CD4-positive, alpha-beta T cell (primary cell): Measurements from ENCODE around the gene TMED3. TPM values are rescaled to one million over a fixed set of nuclear protein-coding genes. Genes with fewer than 3 reads are reported as not detected.

Experiments used
- ATAC-seq: fragments of 200-7000 bp; cut with Tn5 transposase; one replicate; pipeline ENCODE4 v1.10.0; 2022; ENCODE audit warnings: mild to moderate bottlenecking; ENCODE audit not compliant: poor library complexity
- CTCF ChIA-PET: fragments of 350-600 bp; sonication (Branson Sonifier 250); formaldehyde crosslinking; loops from one replicate; lab custom pipeline; 2021; ENCODE audit warnings: antibody characterized with exemption, inconsistent platforms; lab: Charles Lee
- POLR2A ChIA-PET: fragments of 350-600 bp; sonication (Branson Sonifier 250); formaldehyde crosslinking; loops from one replicate; lab custom pipeline; 2021; ENCODE audit warnings: antibody characterized with exemption, inconsistent platforms; lab: Charles Lee
- DNase-seq, 14 experiments: peaks; one replicate each; pipeline ENCODE4 v3.0.0-alpha.2; 2013 to 2020; ENCODE audit warnings: mixed read lengths in 2 of 14
- H3K27ac ChIP-seq, 2 donors: one replicate each; pipeline versions ENCODE4 v1.5.1 to v1.7.0; 2013; ENCODE audit warnings: low read length in 2 of 2, low read depth in 1 of 2, mild to moderate bottlenecking in 1 of 2
- H3K27me3 ChIP-seq, 2 experiments: 1 replicate in 1 of 2; 2 replicates in 1 of 2; pipeline versions ENCODE4 v1.6.1 to v1.7.0; 2013; ENCODE audit warnings: low read length in 2 of 2, control low read depth in 1 of 2, mild to moderate bottlenecking in 1 of 2, moderate library complexity in 1 of 2; ENCODE audit not compliant: insufficient read depth in 2 of 2, control insufficient read depth in 1 of 2
- H3K36me3 ChIP-seq: one replicate; pipeline ENCODE4 v1.6.1; 2013; ENCODE audit warnings: low read length, control low read depth; ENCODE audit not compliant: insufficient read depth
- H3K4me1 ChIP-seq: one replicate; pipeline ENCODE4 v1.6.1; 2013; ENCODE audit warnings: low read length, control low read depth; ENCODE audit not compliant: insufficient read depth
- H3K4me3 ChIP-seq: one replicate; pipeline ENCODE4 v1.5.1; 2013; ENCODE audit warnings: mild to moderate bottlenecking, low read length, moderate library complexity
- H3K9me3 ChIP-seq, 2 experiments: 1 replicate in 1 of 2; 2 replicates in 1 of 2; pipeline versions ENCODE4 v1.6.1 to v1.7.0; 2013; ENCODE audit warnings: low read length in 2 of 2, mild to moderate bottlenecking in 2 of 2, control low read depth in 1 of 2, moderate library complexity in 1 of 2; ENCODE audit not compliant: control insufficient read depth in 1 of 2, insufficient read depth in 1 of 2
- H3K27ac Mint-ChIP-seq: one replicate; pipeline ENCODE4 v1.8.0; 2020; ENCODE audit warnings: mixed read lengths
- H3K27me3 Mint-ChIP-seq: one replicate; pipeline ENCODE4 v1.8.0; 2021; ENCODE audit warnings: mixed read lengths
- H3K36me3 Mint-ChIP-seq: one replicate; pipeline ENCODE4 v1.8.0; 2021; ENCODE audit warnings: low read depth, mixed read lengths
- H3K4me1 Mint-ChIP-seq: one replicate; pipeline ENCODE4 v1.8.0; 2021; ENCODE audit warnings: low read depth, mixed read lengths
- H3K4me3 Mint-ChIP-seq: one replicate; pipeline ENCODE4 v1.8.0; 2020; ENCODE audit warnings: mild to moderate bottlenecking, mixed read lengths
- H3K9me3 Mint-ChIP-seq: one replicate; pipeline ENCODE4 v1.8.0; 2020; ENCODE audit warnings: mixed read lengths
- CTCF ChIP-seq: fragments of 200-600 bp; IDR thresholded peaks from one replicate; pipeline ENCODE4 v1.8.0; 2022; ENCODE audit warnings: antibody characterized with exemption, mild to moderate bottlenecking
- intact Hi-C, 2 experiments: fragments of 100-400 bp; cut with DNase I in 1 of 2; cut with micrococcal nuclease in 1 of 2; formaldehyde crosslinking; loops; one replicate each; pipeline versions ENCODE4 v1.15.1 to v1.9.0; 2023 to 2025; cut with DNase I, micrococcal nuclease
- total RNA-seq, 174 experiments: library from RNA in 2 of 174; stranded (reverse) in 2 of 174; gene quantifications; one replicate each; pipeline ENCODE4 v1.2.3 and lab custom pipeline; 2021 to 2026

TMED3 gene
- total RNA-seq, 2 experiments from 2014 or later: 12.2 to 12.7 TPM

GRCh38 chr15:79352206-79352605 is 41.3 kb downstream of the TMED3 start:
- H3K4me1 ChIP-seq: no peaks in the 10 kb centered on the region
- no peaks in the 10 kb centered on the region for H3K27me3 Mint-ChIP-seq
- no peaks in the 10 kb centered on the region for H3K36me3 Mint-ChIP-seq
- no peaks in the 10 kb centered on the region for H3K4me1 Mint-ChIP-seq
- DNase-seq (no peak), ATAC-seq (no peak)
- TF ChIP-seq CTCF: no peak
- no peaks in the 10 kb centered on the region for H3K36me3 ChIP-seq
- H3K27ac Mint-ChIP-seq: no peak overlapping the region
- no peak overlapping the region for H3K27ac ChIP-seq
- H3K9me3 ChIP-seq: no peaks in the 10 kb centered on the region
- H3K9me3 Mint-ChIP-seq: no peaks in the 10 kb centered on the region
- H3K4me3 ChIP-seq: no peak overlapping the region
- intact Hi-C loops: no loop called here
- POLR2A ChIA-PET: no interaction called here
- no peaks in the 10 kb centered on the region for H3K27me3 ChIP-seq
- no peak overlapping the region for H3K4me3 Mint-ChIP-seq
- CTCF ChIA-PET: no interaction called here

- H3K9me3 ChIP-seq: no peaks in the 10 kb centered on the region
- H3K27me3 ChIP-seq: no peaks in the 10 kb centered on the region
- no peak for DNase-seq
- Mint-ChIP-seq H3K27ac (no peak overlapping the region), H3K36me3 (no peaks in the 10 kb centered on the region), H3K27me3 (no peaks in the 10 kb centered on the region), H3K9me3 (no peaks in the 10 kb centered on the region), H3K4me1 (no peaks in the 10 kb centered on the region), H3K4me3 (no peak overlapping the region)
- POLR2A ChIA-PET: no interaction called here
- no peak overlapping the region for H3K4me3 ChIP-seq
- H3K36me3 ChIP-seq: no peaks in the 10 kb centered on the region
- intact Hi-C loops: no loop called here
- H3K27ac ChIP-seq: no peak overlapping the region
- H3K4me1 ChIP-seq: no peaks in the 10 kb centered on the region
- CTCF ChIA-PET: no interaction called here
- no peak for TF ChIP-seq CTCF
- no peak for ATAC-seq
Measured at GRCh38 chr15:79357566-79357965, 46.7 kb downstream of the TMED3 start.

- no peaks in the 10 kb centered on the region for H3K4me1 Mint-ChIP-seq
- CTCF ChIA-PET: no interaction called here
- H3K27ac ChIP-seq: no peak overlapping the region
- no peaks in the 10 kb centered on the region for H3K9me3 Mint-ChIP-seq
- H3K9me3 ChIP-seq: no peaks in the 10 kb centered on the region
- no peaks in the 10 kb centered on the region for H3K27me3 ChIP-seq
- no peak overlapping the region for H3K4me3 ChIP-seq
- no peak for TF ChIP-seq CTCF
- H3K36me3 ChIP-seq: no peaks in the 10 kb centered on the region
- H3K27me3 Mint-ChIP-seq: no peaks in the 10 kb centered on the region
- H3K27ac Mint-ChIP-seq: no peak overlapping the region
- DNase-seq (no peak), ATAC-seq (no peak)
- intact Hi-C loops: no loop called here
- no peaks in the 10 kb centered on the region for H3K4me1 ChIP-seq
- H3K4me3 Mint-ChIP-seq: no peak overlapping the region
- POLR2A ChIA-PET: no interaction called here
- H3K36me3 Mint-ChIP-seq: no peaks in the 10 kb centered on the region
Measured at GRCh38 chr15:79358069-79358468, 47.2 kb downstream of the TMED3 start.
